Kidney (tissue), 14 donors: ENCODE results near the gene HOXB8. TPM values are rescaled to one million over a fixed set of nuclear protein-coding genes. Genes with fewer than 3 reads are reported as not detected.
A peak's percentile ranks its signal among the peaks of the same experiment; 100 is the strongest.

Source experiments
- DNase-seq, 5 donors: peaks; one replicate each; pipeline ENCODE4 v3.0.0-alpha.2; 2013 to 2020
- FAIRE-seq: peaks from 2 replicates; lab custom pipeline; 2012; peaks lifted over from hg19 to GRCh38; lab: Jason Lieb, UNC
- H3K27ac ChIP-seq, 2 donors: one replicate each; pipeline ENCODE4 v1.7.0; 2013; ENCODE audit warnings: low read depth in 2 of 2, low read length in 2 of 2, inconsistent platforms in 1 of 2
- H3K27me3 ChIP-seq: one replicate; pipeline ENCODE4 v1.7.1; 2013; ENCODE audit warnings: low read length, inconsistent platforms; ENCODE audit not compliant: control insufficient read depth, insufficient read depth
- H3K36me3 ChIP-seq, 3 donors: one replicate each; pipeline versions ENCODE4 v1.7.0 to v1.7.1; 2013; ENCODE audit warnings: low read length in 3 of 3, control low read depth in 1 of 3, inconsistent platforms in 1 of 3; ENCODE audit not compliant: insufficient read depth in 3 of 3, control insufficient read depth in 2 of 3
- H3K4me1 ChIP-seq, 3 donors: one replicate each; pipeline versions ENCODE4 v1.7.0 to v1.7.1; 2013; ENCODE audit warnings: low read length in 3 of 3, inconsistent platforms in 1 of 3, low read depth in 1 of 3; ENCODE audit not compliant: control insufficient read depth in 2 of 3, insufficient read depth in 2 of 3
- H3K4me3 ChIP-seq, 3 donors: one replicate each; pipeline versions ENCODE4 v1.7.0 to v1.8.1; 2013; ENCODE audit warnings: low read length in 3 of 3, control low read depth in 1 of 3, inconsistent platforms in 1 of 3
- H3K9ac ChIP-seq, 3 donors: one replicate each; pipeline versions ENCODE4 v1.7.0 to v1.7.1; 2013; ENCODE audit warnings: low read length in 3 of 3, control low read depth in 1 of 3, inconsistent platforms in 1 of 3
- H3K9me3 ChIP-seq, 3 donors: one replicate each; pipeline versions ENCODE4 v1.7.0 to v1.7.1; 2013; ENCODE audit warnings: low read length in 3 of 3, control low read depth in 1 of 3, inconsistent platforms in 1 of 3; ENCODE audit not compliant: control insufficient read depth in 2 of 3, insufficient read depth in 1 of 3
- intact Hi-C: fragments of 100-400 bp; cut with DNase I; formaldehyde crosslinking; loops from one replicate; pipeline ENCODE4 v1.11.1; 2022
- polyA plus RNA-seq: library from polyadenylated mRNA; stranded (reverse); fragments of 350-450 nt; fragmentation: Illumina TruSeq; extraction: RNeasy Lipid Tissue Mini Kit (QIAGEN cat#74804); gene quantifications from one replicate; pipeline ENCODE4 v1.2.3, GENCODE V29; 2014; ENCODE audit warnings: low read depth, low replicate concordance; ENCODE audit not compliant: insufficient read depth
- total RNA-seq: library from RNA; stranded (reverse); fragmentation: NEBNext Ultra II Directional; extraction: Animal tissue kit (Norgen Biotek cat#: 25700); gene quantifications from one replicate; pipeline ENCODE4 v1.2.1, GENCODE V29; 2021
- TF ChIP-seq, protein P1 (sequence below): IDR thresholded peaks from 3 replicates; pipeline ENCODE4 v1.5.1; 2012; ENCODE audit warnings: mild to moderate bottlenecking, moderate library complexity, borderline replicate concordance; ENCODE audit not compliant: insufficient read depth; ENCODE audit errors: extremely low read depth
- donor health status: control.
- donor health status: control.
- donor health status: control.
- donor health status: control.
- donor health status: control.
- donor health status: DM: yes; HTN: yes; CAD: no.
- donor health status: Normal renal cell carcinoma (clear cell type).

HOXB8 gene
- total and polyA plus RNA-seq, 2 donors from 2014 or later, result 19.3 to 48.7 TPM

DNA sequence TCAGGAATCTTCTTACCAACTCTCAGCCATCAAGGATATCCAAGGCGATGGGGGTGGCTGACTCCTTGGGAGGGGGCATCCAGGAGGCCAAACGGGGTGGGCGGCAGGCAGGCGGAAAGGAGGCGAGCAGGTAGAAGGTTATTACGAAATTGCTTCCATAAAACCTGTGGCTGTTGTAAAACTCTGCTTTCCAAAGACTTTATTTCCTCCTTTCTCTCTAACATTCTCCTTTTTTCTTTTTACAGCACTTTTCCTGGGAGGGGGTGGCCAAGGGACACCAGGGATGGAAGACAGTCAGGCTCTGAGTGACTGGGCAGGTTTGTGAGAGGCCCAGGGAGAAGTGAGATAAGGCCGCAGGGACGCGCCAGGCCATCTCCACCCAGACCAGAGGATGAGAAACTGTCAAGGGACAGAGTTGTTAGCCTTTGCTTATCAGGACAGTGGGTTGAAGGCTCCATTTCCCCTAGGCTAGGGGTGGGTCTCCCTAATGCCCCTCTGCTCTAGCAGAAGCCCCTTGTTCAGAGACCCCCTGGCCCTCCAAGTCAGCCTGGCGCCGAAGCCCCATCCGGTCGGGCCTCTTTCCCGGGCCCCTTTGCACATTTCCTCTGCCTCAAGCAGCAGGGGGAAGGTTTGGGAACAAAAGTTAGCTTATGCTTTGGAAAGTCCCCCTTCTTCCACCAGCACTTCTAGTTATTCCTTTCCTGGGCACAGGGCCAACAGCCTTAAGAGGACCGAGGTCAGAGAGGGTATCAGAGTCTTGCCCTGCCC lies 16.0 kb upstream of the HOXB8 start:
- Histone ChIP-seq H3K4me3 (no peak overlapping the region), H3K9me3 (no peaks in the 10 kb centered on the region), H3K27me3 (peaks cover 58% of the 10 kb centered on the region), H3K9ac (no peak overlapping the region), H3K27ac (no peak overlapping the region), H3K36me3 (no peaks in the 10 kb centered on the region), H3K4me1 (peaks cover 0 to 2% (median 0%) of the 10 kb centered on the region in 3 donors)
- TF ChIP-seq, protein P1, sequence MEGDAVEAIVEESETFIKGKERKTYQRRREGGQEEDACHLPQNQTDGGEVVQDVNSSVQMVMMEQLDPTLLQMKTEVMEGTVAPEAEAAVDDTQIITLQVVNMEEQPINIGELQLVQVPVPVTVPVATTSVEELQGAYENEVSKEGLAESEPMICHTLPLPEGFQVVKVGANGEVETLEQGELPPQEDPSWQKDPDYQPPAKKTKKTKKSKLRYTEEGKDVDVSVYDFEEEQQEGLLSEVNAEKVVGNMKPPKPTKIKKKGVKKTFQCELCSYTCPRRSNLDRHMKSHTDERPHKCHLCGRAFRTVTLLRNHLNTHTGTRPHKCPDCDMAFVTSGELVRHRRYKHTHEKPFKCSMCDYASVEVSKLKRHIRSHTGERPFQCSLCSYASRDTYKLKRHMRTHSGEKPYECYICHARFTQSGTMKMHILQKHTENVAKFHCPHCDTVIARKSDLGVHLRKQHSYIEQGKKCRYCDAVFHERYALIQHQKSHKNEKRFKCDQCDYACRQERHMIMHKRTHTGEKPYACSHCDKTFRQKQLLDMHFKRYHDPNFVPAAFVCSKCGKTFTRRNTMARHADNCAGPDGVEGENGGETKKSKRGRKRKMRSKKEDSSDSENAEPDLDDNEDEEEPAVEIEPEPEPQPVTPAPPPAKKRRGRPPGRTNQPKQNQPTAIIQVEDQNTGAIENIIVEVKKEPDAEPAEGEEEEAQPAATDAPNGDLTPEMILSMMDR, result no peak
- FAIRE-seq, result no peak
- intact Hi-C loops, result no loop called here
- DNase-seq, result peak in 4 of 5 donors; percentile 1 to 49 (median 10)

DNA sequence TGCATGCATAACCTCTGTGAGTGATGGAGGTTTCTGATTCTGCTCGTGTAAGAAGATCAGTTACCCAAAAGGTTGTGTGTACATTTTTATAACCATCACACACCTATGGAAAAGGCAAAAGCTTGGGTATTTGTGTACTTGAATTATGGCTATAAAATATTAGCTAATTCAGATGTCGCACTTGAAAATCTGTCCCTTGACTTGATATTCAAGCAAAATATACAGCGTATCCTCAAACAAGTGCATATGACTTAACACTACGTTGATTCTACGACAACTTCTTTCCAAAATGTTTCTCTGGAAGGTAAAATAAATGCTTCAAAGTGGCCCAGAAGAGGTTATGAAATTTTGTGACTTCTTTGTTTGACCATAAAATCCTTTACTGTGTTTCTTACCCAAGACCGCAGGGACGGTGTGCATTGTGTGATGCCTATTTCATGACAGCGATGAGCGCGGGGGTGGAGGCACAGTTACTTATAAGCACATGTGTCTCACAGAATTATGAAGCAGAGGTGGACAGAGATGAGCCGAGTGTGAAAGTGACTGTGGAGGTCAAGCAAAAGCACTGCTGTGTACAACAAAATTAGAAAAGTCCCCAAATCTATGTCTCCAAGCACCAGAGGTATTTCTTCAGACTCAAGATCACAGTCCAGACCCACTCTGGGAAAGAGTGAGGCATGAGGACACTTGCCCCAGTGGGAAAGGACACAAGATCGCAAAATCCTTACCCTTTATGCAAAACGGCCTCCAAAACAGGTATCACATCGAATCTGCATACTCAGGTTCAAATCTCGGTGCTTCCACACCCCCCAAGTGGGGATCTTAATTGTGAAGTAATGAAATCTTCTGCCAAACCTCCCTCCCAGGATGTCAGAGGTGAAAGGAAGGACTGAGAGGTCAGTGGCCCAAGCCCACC lies 15.2 kb upstream of the HOXB8 start:
- H3K4me1 ChIP-seq, result peaks cover 0 to 2% (median 0%) of the 10 kb centered on the region in 3 donors
- H3K27me3 ChIP-seq, result peaks cover 52% of the 10 kb centered on the region
- TF ChIP-seq, protein P1, result no peak
- no peaks in the 10 kb centered on the region for H3K9me3 ChIP-seq
- DNase-seq (peak in 3 of 5 donors; percentile 1 to 43 (median 2)), FAIRE-seq (no peak)
- intact Hi-C loops, result no loop called here
- no peak overlapping the region for H3K27ac ChIP-seq
- H3K9ac ChIP-seq, result no peak overlapping the region
- no peak overlapping the region for H3K4me3 ChIP-seq
- H3K36me3 ChIP-seq, result no peaks in the 10 kb centered on the region

DNA sequence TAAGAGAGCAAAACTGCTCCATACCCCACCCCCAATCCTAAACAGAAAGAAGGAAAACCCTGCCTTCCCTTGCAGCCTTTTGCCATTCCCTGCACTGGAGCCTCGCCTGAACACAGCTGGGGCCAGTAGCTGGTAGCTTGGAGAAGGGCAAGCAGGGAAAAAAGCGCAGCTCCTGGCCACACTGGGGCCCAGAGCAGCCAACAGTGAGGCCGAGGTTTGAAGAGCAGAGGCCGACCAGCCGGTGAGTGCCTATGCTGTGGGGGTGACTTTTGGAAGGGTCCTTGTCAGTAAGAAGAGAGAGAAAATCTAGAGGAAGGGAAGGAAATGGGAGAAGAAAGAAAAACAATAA lies 14.3 kb upstream of the HOXB8 start:
- DNase-seq (peak in 3 of 5 donors; percentile 1 to 36 (median 1)), FAIRE-seq (no peak)
- Histone ChIP-seq H3K4me1 (peaks cover 0 to 2% (median 0%) of the 10 kb centered on the region in 3 donors), H3K27me3 (peaks cover 46% of the 10 kb centered on the region), H3K27ac (no peak overlapping the region), H3K9me3 (no peaks in the 10 kb centered on the region), H3K4me3 (no peak overlapping the region), H3K9ac (no peak overlapping the region), H3K36me3 (no peaks in the 10 kb centered on the region)
- intact Hi-C loops, result no loop called here
- TF ChIP-seq, protein P1, result no peak
